GM18499 (cell line): ENCODE results near the gene TMSB10.

Experiments
- ATAC-seq: cut with Tn5 transposase; IDR thresholded peaks from one replicate; pipeline ENCODE4 v1.9.1; 2021; ENCODE audit warnings: moderate number of reproducible peaks; ENCODE audit not compliant: insufficient read depth, unreplicated experiment

TMSB10 gene

GRCh38 chr2:84879584-84880394 is 25.7 kb upstream of the TMSB10 start:
- peak; percentile 51 for ATAC-seq

- no peak for ATAC-seq
Measured at GRCh38 chr2:84880395-84880644, 25.1 kb upstream of the TMSB10 start.

- ATAC-seq = no peak
Measured at GRCh38 chr2:84880645-84881521, 24.6 kb upstream of the TMSB10 start, which contains the start of gene TRABD2A. TRABD2A (minus strand) TSS chr2:84881084; CDS start chr2:84881039, 45 bp downstream.

DNA sequence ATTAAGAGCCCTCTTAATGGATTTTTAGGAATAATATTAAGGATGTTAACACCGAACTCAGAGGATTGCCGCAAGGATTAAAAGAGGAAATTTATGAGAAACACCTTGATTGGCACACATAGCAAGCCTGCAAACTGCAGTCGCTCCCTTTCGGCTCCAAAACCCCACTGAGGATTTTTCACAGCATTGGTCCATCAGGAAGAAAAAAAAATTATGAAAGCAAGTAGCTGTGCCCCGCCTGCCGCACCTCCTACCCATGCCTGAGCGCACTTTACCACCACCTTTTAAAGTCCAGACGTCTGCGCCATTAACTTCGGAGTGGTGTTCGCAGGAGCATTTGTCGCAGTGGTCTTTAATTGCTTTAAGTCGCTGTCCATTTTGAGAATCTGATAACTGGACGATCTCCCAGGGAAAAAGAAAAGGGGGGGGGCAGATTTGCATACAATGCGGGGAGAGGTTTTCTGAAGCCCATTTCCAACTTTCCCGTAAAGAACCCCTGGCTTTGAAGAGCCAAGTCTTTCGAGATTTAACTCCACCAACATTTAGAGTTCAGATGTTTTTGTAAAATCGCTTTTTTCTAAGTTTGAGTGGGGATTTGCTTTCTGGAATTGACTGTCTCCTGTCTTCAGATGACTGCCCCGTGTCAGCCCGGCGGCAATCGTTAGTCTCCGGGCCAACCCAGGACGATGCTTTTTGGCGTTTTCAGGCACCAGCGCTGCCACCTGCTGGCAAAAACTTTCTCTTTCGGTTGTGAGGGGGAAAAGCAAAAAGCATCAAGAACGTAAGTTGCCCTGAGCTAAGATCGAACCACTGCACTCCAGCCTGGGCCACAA is 23.7 kb upstream of the TMSB10 start:
- peak; percentile 53 for ATAC-seq

- no peak for ATAC-seq
Measured at GRCh38 chr2:84882414-84882738, 23.1 kb upstream of the TMSB10 start.

DNA sequence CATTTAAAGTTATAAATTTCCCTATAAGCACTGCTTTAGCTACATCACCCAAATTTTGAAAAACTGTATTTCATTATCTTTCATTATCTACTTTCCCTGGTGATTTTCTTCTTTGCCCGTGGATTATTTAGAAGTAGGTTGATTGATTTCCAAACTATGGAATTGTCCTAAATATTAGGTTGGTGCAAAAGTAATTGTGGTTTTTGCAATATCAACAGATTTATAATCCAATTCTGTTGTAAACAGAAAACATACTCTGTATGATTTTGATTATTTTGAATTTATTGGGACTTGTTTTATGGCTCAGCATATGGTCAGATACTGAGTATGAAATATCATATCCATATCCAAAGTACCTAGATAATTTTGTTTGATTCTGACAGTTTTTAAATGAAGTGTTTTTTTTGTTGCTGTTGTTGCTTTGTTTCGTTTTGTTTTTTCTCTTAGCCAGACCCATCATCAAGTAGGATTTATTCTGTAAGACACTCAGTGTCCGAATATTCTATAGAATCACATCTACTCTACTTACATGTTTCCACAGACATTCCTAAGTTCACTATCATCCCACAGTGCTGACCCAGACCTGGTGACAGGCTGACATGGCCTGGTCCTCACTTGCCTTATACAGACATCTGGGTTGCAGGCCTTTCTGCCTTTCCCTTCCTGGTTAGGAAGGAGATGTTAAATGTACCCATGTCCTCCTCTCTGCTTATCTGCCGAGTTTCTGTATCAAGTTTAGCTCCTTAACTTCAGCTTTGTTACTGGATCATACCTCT is 22.5 kb upstream of the TMSB10 start:
- no peak for ATAC-seq

- ATAC-seq = no peak
Measured at GRCh38 chr2:84884449-84884848, 21.0 kb upstream of the TMSB10 start.

- no peak for ATAC-seq
Measured at GRCh38 chr2:84885111-84885510, 20.3 kb upstream of the TMSB10 start.

- ATAC-seq = no peak
Measured at GRCh38 chr2:84886791-84887190, 18.7 kb upstream of the TMSB10 start.

DNA sequence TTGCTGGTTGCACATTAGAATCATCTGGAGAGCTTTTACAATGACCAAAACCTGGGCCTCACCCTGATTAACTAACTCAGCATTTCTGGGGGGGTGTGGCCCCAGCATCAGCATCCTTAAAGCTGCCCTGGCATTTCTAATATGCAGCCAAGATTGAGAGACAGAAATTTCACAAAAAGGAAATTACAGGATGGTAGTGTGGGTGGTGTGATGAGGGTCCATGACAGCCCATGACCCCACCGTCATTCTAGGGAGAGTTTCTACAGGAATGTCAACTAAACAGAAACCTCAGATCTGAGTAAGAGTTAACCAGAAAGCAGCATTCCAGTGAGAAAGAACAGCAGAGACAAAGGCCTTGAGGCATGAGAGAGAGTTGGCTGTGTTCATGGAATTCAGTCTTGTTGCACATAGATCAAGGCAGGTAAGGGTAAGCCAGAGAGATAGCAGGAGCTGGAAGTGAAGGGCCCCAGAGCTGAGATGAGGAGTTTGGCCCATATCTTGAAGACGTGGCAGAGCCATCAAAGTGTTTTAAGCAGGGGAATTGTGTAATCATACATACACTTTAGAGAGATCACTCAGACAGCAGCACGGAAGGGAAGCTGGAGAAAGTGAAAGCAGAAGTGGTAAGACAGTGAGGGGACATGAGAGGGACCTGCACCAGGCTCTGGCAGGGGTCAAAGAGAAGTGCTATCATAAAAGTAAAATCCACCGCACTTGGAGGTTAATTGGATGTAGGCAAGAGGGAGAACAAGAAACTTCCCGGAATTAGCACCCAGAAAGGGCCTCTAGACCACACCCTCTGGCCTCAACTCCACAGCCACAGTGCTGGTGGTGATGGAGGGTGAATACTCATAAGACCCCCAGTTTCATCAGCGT is 16.8 kb upstream of the TMSB10 start:
- ATAC-seq = peak; percentile 98

DNA sequence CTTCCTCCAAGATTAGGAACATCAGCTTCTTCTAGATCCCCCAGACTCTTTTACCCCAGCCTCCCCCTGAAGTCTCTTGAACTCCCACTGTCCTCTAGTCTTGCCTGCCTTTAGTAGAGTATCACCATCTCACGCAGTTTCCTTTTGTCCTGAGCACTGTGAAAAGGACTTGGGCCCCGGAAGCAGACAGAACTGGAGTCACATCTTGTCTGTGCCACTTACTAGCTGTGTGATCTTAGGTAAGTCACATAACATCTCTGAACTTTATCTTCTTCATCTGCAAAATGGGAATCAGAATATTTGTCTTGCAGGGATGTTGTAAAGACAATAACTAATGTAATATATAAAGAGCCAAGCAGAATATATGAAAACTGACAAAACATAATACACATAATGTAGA is 16.1 kb upstream of the TMSB10 start:
- ATAC-seq = no peak

DNA sequence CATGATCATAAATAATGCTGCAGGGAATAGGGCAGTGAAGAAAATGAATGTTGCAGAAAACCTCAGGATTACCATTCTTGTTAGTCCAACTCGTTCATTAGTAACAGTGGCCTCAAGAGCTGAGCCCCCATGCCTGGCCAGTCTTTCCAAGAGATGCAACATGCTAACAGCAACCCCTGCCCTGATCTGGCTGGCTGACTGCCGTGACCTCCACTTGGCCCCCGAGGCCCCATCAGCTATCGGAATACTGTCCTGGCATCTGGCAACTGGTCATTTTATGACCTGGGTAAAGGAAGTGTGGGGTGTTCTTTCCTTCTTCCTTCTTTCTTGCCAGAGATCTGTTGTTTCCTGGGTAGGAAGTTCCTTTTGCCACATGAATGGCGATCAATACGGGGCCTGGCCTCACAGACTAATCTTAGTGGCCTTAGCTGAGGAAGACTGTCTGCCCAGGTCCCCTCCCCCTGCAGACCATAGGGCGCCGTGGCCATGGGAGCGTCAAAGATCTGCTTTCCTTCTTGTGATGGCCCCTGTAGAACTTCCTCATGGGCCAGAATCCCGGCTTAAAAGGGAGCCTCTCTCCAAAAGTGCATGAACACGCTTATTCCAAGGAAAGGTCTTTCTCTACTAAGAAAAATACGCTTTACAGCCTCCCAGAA is 14.0 kb upstream of the TMSB10 start:
- no peak for ATAC-seq

DNA sequence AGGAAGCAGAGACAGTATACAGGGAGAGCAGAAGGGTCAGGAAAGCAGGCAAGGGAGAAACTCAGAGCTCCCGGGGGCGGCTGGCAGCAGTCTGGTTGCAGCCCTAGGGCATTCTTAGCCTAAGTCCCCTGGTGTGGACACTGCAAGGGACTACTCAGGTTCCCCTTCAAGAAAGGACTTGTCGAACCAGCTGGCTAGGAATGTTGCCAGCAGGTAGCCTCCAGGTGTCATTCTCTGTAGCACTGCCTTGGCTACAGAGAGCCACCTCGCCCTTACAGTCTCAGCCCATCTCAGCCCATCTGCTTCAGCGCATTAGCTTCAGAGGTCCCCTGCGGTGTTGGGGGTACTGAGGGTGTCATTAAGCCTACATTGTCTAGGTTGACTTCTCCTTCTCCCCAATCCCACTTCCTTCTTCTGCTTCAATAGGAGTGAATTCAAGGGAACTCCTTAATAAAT is 11.3 kb upstream of the TMSB10 start:
- ATAC-seq = no peak

- no peak for ATAC-seq
Measured at GRCh38 chr2:84894758-84895520, 10.5 kb upstream of the TMSB10 start.

- ATAC-seq = no peak
Measured at GRCh38 chr2:84896567-84896966, 8.9 kb upstream of the TMSB10 start.

- no peak for ATAC-seq
Measured at GRCh38 chr2:84897773-84898172, 7.7 kb upstream of the TMSB10 start.

DNA sequence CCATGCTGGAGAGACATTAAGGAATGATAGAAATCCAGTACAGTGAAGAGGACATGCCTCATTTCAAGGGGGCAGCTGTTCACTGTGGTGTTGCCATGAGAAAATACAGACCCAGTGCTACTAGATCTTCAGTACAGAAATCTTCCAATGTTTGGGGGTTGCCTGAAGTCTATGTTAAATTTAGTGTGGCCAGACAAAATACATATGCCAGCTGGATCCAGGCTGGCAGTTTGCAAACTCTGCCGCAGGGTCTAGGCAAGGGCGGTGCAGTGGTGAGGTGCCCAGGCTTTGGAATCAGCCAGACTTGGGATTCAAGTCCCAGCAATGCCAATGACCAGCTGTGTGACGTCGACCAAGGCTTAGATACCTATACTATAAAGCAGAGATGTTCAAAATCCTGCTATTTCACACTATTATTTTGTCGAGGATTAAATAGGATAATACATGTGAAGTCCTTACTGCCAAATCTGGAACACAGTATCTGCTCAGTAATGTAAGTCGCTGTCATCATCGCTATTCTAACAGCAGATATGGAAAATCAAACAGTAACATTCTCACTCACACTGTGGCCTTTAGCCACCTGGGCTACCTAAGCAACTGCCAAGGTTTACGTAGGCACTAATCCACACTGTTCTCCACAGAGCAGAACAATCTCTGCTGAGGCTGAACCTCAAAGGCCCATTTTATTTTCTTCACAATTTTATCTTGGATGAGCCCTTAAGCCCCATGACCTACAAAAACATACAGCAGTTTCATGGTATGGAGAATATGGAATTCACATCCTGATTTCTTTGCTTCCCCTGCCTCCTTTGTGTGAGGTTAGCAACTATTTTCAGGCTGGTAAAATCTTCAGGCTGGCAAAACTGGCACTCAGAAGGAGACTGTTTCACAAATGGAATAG is 5.9 kb upstream of the TMSB10 start:
- ATAC-seq = no peak
